Mesendoderm (in vitro differentiated cells): Measurements from ENCODE around the gene MCU.
A peak's percentile ranks its signal among the peaks of the same experiment; 100 is the strongest.

Source experiments
- DNase-seq: peaks from one replicate; pipeline ENCODE4 v3.0.0; 2013
- H2AK5ac ChIP-seq: 2 replicates; pipeline ENCODE4 v1.6.1; 2013; ENCODE audit warnings: low read length, inconsistent platforms
- H2BK120ac ChIP-seq: 2 replicates; pipeline ENCODE4 v1.6.1; 2013; ENCODE audit warnings: low read depth, mild to moderate bottlenecking, low read length, moderate library complexity, mixed read lengths
- H2BK15ac ChIP-seq: replicated peaks from 2 replicates; pipeline ENCODE4 v1.6.1; 2013; ENCODE audit warnings: low read depth, mild to moderate bottlenecking, moderate library complexity
- H2BK5ac ChIP-seq: 2 replicates; pipeline ENCODE4 v1.6.1; 2013; ENCODE audit warnings: low read length, inconsistent platforms
- H3K18ac ChIP-seq: 2 replicates; pipeline ENCODE4 v1.6.1; 2013; ENCODE audit warnings: mild to moderate bottlenecking, low read length, mixed read lengths
- H3K23ac ChIP-seq: one replicate; pipeline ENCODE4 v1.6.1; 2013; ENCODE audit warnings: low read length
- H3K27ac ChIP-seq: 2 replicates; pipeline ENCODE4 v1.5.1; 2013; ENCODE audit warnings: low read depth, mild to moderate bottlenecking, inconsistent platforms, low read length, moderate library complexity
- H3K27me3 ChIP-seq: 2 replicates; pipeline ENCODE4 v1.6.1; 2013; ENCODE audit warnings: low read length, control low read depth, mild to moderate bottlenecking, inconsistent platforms; ENCODE audit not compliant: insufficient read depth, poor library complexity
- H3K36me3 ChIP-seq: 2 replicates; pipeline ENCODE4 v1.6.1; 2013; ENCODE audit warnings: low read length, inconsistent platforms; ENCODE audit not compliant: control insufficient read depth, insufficient read depth
- H3K4ac ChIP-seq: one replicate; pipeline ENCODE4 v1.6.1; 2013; ENCODE audit warnings: low read depth, mild to moderate bottlenecking, low read length, moderate library complexity
- H3K4me1 ChIP-seq: 2 replicates; pipeline ENCODE4 v1.6.1; 2013; ENCODE audit warnings: low read depth, low read length, inconsistent platforms; ENCODE audit not compliant: control insufficient read depth
- H3K4me2 ChIP-seq: 2 replicates; pipeline ENCODE4 v1.6.1; 2013; ENCODE audit warnings: low read length
- H3K4me3 ChIP-seq: 2 replicates; pipeline ENCODE4 v1.5.1; 2013; ENCODE audit warnings: mild to moderate bottlenecking, low read length
- H3K56ac ChIP-seq: one replicate; pipeline ENCODE4 v1.6.1; 2013; ENCODE audit warnings: low read length
- H3K79me1 ChIP-seq: 2 replicates; pipeline ENCODE4 v1.6.1; 2013; ENCODE audit warnings: low read length, inconsistent platforms
- H3K79me2 ChIP-seq: 2 replicates; pipeline ENCODE4 v1.6.1; 2013; ENCODE audit warnings: mild to moderate bottlenecking, low read length; ENCODE audit not compliant: control insufficient read depth, insufficient read depth
- H3K9ac ChIP-seq: 2 replicates; pipeline ENCODE4 v1.6.1; 2013; ENCODE audit warnings: low read length, inconsistent platforms
- H4K5ac ChIP-seq: one replicate; pipeline ENCODE4 v1.6.1; 2013; ENCODE audit warnings: low read length
- H4K8ac ChIP-seq: one replicate; pipeline ENCODE4 v1.6.1; 2013; ENCODE audit warnings: low read depth, mild to moderate bottlenecking, control low read depth, low read length, moderate library complexity
- WGBS: extraction: QIAGEN DNeasy Blood & Tissue Kit; methylation state at CpG from one replicate; pipeline ENCODE4 v1.1.7; 2013; ENCODE audit warnings: low lambda C conversion rate, missing lambda C conversion rate; ENCODE audit not compliant: insufficient coverage; ENCODE audit errors: extremely low coverage; 5-methylcytosine and 5-hydroxymethylcytosine counted together

The MCU gene

GRCh38 chr10:72649291-72649690 is 42.7 kb upstream of the MCU start:
- Histone ChIP-seq H3K79me2 (no peaks in the 10 kb centered on the region), H2BK15ac (no peak overlapping the region), H3K18ac (no peak overlapping the region), H4K8ac (no peak overlapping the region), H3K27ac (no peak overlapping the region), H3K56ac (no peak overlapping the region), H2BK120ac (no peak overlapping the region), H3K4me1 (no peaks in the 10 kb centered on the region), H3K23ac (no peak overlapping the region), H3K9ac (no peak overlapping the region), H4K5ac (no peak overlapping the region), H3K36me3 (no peaks in the 10 kb centered on the region), H2BK5ac (no peak overlapping the region), H3K79me1 (no peaks in the 10 kb centered on the region), H3K4ac (no peak overlapping the region), H3K27me3 (no peaks in the 10 kb centered on the region), H2AK5ac (no peak overlapping the region), H3K4me3 (no peak overlapping the region), H3K4me2 (no peak overlapping the region)
- no CpG with 5 or more reads among the region's 5 CpGs for WGBS
- no peak for DNase-seq

DNA sequence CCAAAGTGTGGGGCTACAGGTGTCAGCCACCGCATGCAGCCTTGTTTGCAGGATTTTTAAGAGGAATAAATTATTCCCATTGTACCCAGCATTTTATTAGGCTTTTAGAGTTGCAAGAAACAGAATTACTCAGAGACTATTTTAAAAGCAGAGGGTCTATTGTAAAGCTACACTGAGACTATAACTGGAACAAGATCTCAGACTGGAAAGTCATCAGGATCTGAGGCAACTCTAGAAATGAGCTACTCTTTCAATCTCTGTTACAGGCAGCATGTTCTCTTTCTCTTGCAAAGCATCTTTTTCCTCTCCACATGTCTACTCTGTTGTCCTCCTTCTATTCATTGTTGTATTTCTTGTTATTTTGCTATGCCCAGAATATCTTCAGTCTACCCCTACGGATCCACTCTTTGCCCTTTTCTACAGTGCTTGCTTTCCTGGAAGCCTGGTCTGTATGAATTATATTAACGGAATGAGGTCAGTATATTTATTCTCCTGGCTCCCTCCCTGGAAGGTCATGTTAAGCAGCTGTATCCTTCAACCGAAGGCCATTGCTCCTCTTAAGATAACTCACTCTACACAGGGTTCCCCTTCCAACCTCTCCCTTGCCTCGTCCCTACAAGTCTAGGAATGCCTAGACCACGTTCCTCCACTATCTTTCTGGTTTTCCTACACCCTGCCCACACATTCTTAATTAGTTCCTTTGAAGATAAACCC is 38.4 kb upstream of the MCU start:
- no peak overlapping the region for H3K56ac ChIP-seq
- no CpG with 5 or more reads among the region's 6 CpGs for WGBS
- H2BK5ac ChIP-seq, result no peak overlapping the region
- no peak overlapping the region for H3K4me3 ChIP-seq
- H3K4me1 ChIP-seq, result no peaks in the 10 kb centered on the region
- no peak overlapping the region for H3K4ac ChIP-seq
- H3K27me3 ChIP-seq, result no peaks in the 10 kb centered on the region
- H3K9ac ChIP-seq, result no peak overlapping the region
- no peak overlapping the region for H3K27ac ChIP-seq
- H4K5ac ChIP-seq, result no peak overlapping the region
- H2BK15ac ChIP-seq, result no peak overlapping the region
- H3K36me3 ChIP-seq, result no peaks in the 10 kb centered on the region
- no peaks in the 10 kb centered on the region for H3K79me1 ChIP-seq
- no peak for DNase-seq
- no peak overlapping the region for H2BK120ac ChIP-seq
- no peak overlapping the region for H4K8ac ChIP-seq
- no peak overlapping the region for H3K4me2 ChIP-seq
- H2AK5ac ChIP-seq, result no peak overlapping the region
- H3K18ac ChIP-seq, result no peak overlapping the region
- no peaks in the 10 kb centered on the region for H3K79me2 ChIP-seq
- H3K23ac ChIP-seq, result no peak overlapping the region

GRCh38 chr10:72654720-72655119 is 37.2 kb upstream of the MCU start:
- Histone ChIP-seq H3K4me2 (no peak overlapping the region), H2BK120ac (no peak overlapping the region), H3K4me1 (no peaks in the 10 kb centered on the region), H2BK15ac (no peak overlapping the region), H4K5ac (no peak overlapping the region), H3K79me1 (no peaks in the 10 kb centered on the region), H3K27ac (no peak overlapping the region), H3K18ac (no peak overlapping the region), H2AK5ac (no peak overlapping the region), H3K4ac (no peak overlapping the region), H3K56ac (no peak overlapping the region), H3K23ac (no peak overlapping the region), H3K79me2 (no peaks in the 10 kb centered on the region), H3K36me3 (no peaks in the 10 kb centered on the region), H4K8ac (no peak overlapping the region), H2BK5ac (no peak overlapping the region), H3K4me3 (no peak overlapping the region), H3K9ac (no peak overlapping the region), H3K27me3 (no peaks in the 10 kb centered on the region)
- no CpG with 5 or more reads among the region's 3 CpGs for WGBS
- DNase-seq, result no peak

DNA sequence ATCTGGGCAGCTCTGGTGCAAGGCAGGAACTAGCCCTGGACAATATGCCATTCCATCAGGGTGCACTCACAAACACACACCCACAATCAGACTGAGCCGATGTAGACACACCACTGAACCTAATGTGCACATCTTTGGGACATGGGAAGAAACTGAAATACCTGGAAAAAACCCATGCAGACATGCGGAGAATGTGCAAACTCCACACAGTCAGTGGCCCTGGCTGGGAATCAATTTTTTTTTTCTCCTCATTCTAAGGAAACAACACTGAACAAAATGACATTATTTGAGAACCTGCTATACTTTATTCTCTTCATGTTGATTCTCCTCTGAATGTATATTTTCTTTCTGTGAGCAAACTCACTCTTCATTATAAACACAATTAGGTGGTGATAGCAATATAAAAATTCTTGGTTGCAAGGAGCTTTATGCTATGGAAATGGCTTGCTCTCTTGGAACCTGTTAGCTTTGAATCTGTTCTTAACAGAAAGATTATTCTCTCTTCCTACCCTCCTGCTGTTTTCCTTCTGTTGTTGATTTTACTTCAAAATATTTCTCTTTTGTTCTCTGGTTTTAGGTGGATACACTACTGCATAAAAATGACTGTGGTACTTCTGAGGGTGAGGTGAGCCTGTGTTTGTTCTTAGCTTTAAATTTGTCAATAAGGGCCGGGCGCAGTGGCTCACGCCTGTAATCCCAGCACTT is 33.1 kb upstream of the MCU start:
- Histone ChIP-seq H3K79me1 (no peaks in the 10 kb centered on the region), H2BK5ac (no peak overlapping the region), H2AK5ac (no peak overlapping the region), H3K9ac (no peak overlapping the region), H4K8ac (no peak overlapping the region), H3K4ac (no peak overlapping the region), H3K36me3 (no peaks in the 10 kb centered on the region), H3K27me3 (no peaks in the 10 kb centered on the region), H4K5ac (no peak overlapping the region), H2BK120ac (no peak overlapping the region), H3K23ac (no peak overlapping the region), H2BK15ac (no peak overlapping the region), H3K79me2 (no peaks in the 10 kb centered on the region), H3K27ac (no peak overlapping the region), H3K4me2 (no peak overlapping the region), H3K56ac (no peak overlapping the region), H3K4me1 (no peaks in the 10 kb centered on the region), H3K18ac (no peak overlapping the region), H3K4me3 (no peak overlapping the region)
- DNase-seq, result no peak
- WGBS, result no CpG with 5 or more reads among the region's 5 CpGs

- H2BK5ac ChIP-seq, result no peak overlapping the region
- H3K9ac ChIP-seq, result no peak overlapping the region
- no peaks in the 10 kb centered on the region for H3K4me1 ChIP-seq
- H3K23ac ChIP-seq, result no peak overlapping the region
- no peak overlapping the region for H4K5ac ChIP-seq
- H3K79me1 ChIP-seq, result no peaks in the 10 kb centered on the region
- no peak overlapping the region for H3K4me3 ChIP-seq
- no CpG with 5 or more reads among the region's 8 CpGs for WGBS
- H3K27ac ChIP-seq, result no peak overlapping the region
- H3K27me3 ChIP-seq, result no peaks in the 10 kb centered on the region
- H4K8ac ChIP-seq, result no peak overlapping the region
- peak; percentile 56 for DNase-seq
- no peak overlapping the region for H2BK15ac ChIP-seq
- H3K79me2 ChIP-seq, result no peaks in the 10 kb centered on the region
- H3K18ac ChIP-seq, result no peak overlapping the region
- no peak overlapping the region for H3K4ac ChIP-seq
- H3K56ac ChIP-seq, result peak overlapping the region; percentile 9
- no peak overlapping the region for H2AK5ac ChIP-seq
- no peak overlapping the region for H3K4me2 ChIP-seq
- H2BK120ac ChIP-seq, result no peak overlapping the region
- H3K36me3 ChIP-seq, result no peaks in the 10 kb centered on the region
Measured at GRCh38 chr10:72659694-72660093, 32.2 kb upstream of the MCU start.

DNA sequence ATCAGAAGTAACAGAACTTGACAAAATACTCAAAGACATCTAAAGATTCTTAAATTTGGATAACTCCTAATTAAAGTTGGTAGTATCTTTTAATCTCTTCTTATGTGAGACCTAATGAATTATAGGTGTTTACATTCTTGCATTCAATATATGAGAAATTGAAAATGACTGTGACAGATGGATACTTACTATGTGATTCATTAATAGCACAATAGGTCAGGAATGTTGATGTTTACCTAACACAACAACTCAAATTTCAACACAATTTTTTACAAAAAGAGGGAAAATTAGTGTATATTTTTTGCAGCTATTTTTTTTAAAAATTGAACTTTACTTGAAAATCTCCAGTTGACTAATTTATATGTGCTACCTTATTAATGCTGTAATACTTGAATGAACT is 31.7 kb upstream of the MCU start:
- H3K56ac ChIP-seq, result no peak overlapping the region
- DNase-seq, result no peak
- no peaks in the 10 kb centered on the region for H3K27me3 ChIP-seq
- H3K4ac ChIP-seq, result no peak overlapping the region
- no peaks in the 10 kb centered on the region for H3K79me1 ChIP-seq
- H2BK5ac ChIP-seq, result no peak overlapping the region
- no peak overlapping the region for H3K4me3 ChIP-seq
- no peaks in the 10 kb centered on the region for H3K36me3 ChIP-seq
- no peak overlapping the region for H4K8ac ChIP-seq
- H2BK15ac ChIP-seq, result no peak overlapping the region
- H3K27ac ChIP-seq, result no peak overlapping the region
- H3K4me1 ChIP-seq, result no peaks in the 10 kb centered on the region
- no peak overlapping the region for H4K5ac ChIP-seq
- H3K79me2 ChIP-seq, result no peaks in the 10 kb centered on the region
- H3K4me2 ChIP-seq, result no peak overlapping the region
- H2BK120ac ChIP-seq, result no peak overlapping the region
- no peak overlapping the region for H3K9ac ChIP-seq
- no peak overlapping the region for H3K18ac ChIP-seq
- H2AK5ac ChIP-seq, result no peak overlapping the region
- H3K23ac ChIP-seq, result no peak overlapping the region
